ENCODE measurements around the gene CACFD1.

DNA sequence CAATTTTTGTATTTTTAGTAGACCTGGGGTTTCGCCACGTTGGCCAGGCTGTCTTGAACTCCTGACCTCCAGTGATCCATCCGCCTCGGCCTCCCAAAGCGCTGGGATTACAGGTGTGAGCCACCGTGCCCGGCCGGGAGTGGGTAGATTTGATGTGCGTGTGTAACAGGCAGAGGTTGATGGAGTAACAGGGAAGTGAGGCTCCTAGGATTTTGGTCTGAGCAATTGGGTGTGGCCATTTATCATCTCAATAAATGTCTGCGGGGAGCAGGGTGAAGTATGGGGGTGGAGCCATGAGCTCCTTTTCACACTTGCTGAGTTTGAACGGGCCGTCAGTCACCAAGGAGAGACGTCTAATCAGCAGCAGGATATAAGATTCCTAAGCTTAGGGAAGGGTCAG lies 40.8 kb upstream of the CACFD1 start:
- TF ChIP-seq, protein P1, sequence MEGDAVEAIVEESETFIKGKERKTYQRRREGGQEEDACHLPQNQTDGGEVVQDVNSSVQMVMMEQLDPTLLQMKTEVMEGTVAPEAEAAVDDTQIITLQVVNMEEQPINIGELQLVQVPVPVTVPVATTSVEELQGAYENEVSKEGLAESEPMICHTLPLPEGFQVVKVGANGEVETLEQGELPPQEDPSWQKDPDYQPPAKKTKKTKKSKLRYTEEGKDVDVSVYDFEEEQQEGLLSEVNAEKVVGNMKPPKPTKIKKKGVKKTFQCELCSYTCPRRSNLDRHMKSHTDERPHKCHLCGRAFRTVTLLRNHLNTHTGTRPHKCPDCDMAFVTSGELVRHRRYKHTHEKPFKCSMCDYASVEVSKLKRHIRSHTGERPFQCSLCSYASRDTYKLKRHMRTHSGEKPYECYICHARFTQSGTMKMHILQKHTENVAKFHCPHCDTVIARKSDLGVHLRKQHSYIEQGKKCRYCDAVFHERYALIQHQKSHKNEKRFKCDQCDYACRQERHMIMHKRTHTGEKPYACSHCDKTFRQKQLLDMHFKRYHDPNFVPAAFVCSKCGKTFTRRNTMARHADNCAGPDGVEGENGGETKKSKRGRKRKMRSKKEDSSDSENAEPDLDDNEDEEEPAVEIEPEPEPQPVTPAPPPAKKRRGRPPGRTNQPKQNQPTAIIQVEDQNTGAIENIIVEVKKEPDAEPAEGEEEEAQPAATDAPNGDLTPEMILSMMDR (IDR thresholded peaks at IDR 0.05), result no peak
- no peak for TF ChIP-seq POLR2AphosphoS5 (IDR thresholded peaks at IDR 0.05)

Data from sigmoid colon (tissue), 4 donors.